Neuron (in vitro differentiated cells): ENCODE data around the gene SELP.

Experiments
- H2AFZ ChIP-seq: one replicate; pipeline ENCODE4 v1.6.1; 2013; ENCODE audit warnings: low read depth, mild to moderate bottlenecking, inconsistent platforms, low read length, moderate library complexity
- H3K27me3 ChIP-seq: one replicate; pipeline ENCODE4 v1.6.1; 2013; ENCODE audit warnings: low read length; ENCODE audit not compliant: insufficient read depth
- H3K36me3 ChIP-seq: one replicate; pipeline ENCODE4 v1.6.1; 2013; ENCODE audit warnings: low read length; ENCODE audit not compliant: insufficient read depth
- H3K4me1 ChIP-seq: one replicate; pipeline ENCODE4 v1.6.1; 2013; ENCODE audit warnings: low read length; ENCODE audit not compliant: insufficient read depth
- H3K4me3 ChIP-seq: 2 replicates; pipeline ENCODE4 v1.5.1; 2013; ENCODE audit warnings: mild to moderate bottlenecking, low read length, moderate library complexity
- H3K9me3 ChIP-seq: one replicate; pipeline ENCODE4 v1.6.1; 2013; ENCODE audit warnings: low read length

SELP gene

GRCh38 chr1:169561692-169562091 is 68.2 kb downstream of the SELP start:
- no peak overlapping the region for H3K4me3 ChIP-seq
- H3K27me3 ChIP-seq, result peaks cover 3% of the 10 kb centered on the region
- H3K36me3 ChIP-seq, result no peaks in the 10 kb centered on the region
- H3K4me1 ChIP-seq, result no peaks in the 10 kb centered on the region
- no peak overlapping the region for H2AFZ ChIP-seq
- H3K9me3 ChIP-seq, result no peaks in the 10 kb centered on the region

- Histone ChIP-seq H3K9me3 (no peaks in the 10 kb centered on the region), H2AFZ (no peak overlapping the region), H3K4me1 (no peaks in the 10 kb centered on the region), H3K4me3 (no peak overlapping the region), H3K36me3 (no peaks in the 10 kb centered on the region), H3K27me3 (peaks cover 3% of the 10 kb centered on the region)
These were observed 72.8 kb downstream of the SELP start for GRCh38 chr1:169557131-169557530.

- Histone ChIP-seq H2AFZ (no peak overlapping the region), H3K4me1 (no peaks in the 10 kb centered on the region)
These were observed 79.6 kb downstream of the SELP start for GRCh38 chr1:169550294-169550693.

GRCh38 chr1:169548282-169548681 is 81.6 kb downstream of the SELP start:
- no peaks in the 10 kb centered on the region for H3K27me3 ChIP-seq
- no peaks in the 10 kb centered on the region for H3K36me3 ChIP-seq
- H3K4me1 ChIP-seq, result no peaks in the 10 kb centered on the region
- no peaks in the 10 kb centered on the region for H3K9me3 ChIP-seq
- no peak overlapping the region for H3K4me3 ChIP-seq
- H2AFZ ChIP-seq, result no peak overlapping the region

More at GRCh38 chr1:169550294-169550693, 79.6 kb downstream of the SELP start:
- Histone ChIP-seq H3K9me3 (no peaks in the 10 kb centered on the region), H3K4me3 (no peak overlapping the region), H3K27me3 (no peaks in the 10 kb centered on the region), H3K36me3 (no peaks in the 10 kb centered on the region)

GRCh38 chr1:169546087-169546995 is 83.6 kb downstream of the SELP start:
- Histone ChIP-seq H2AFZ (no peak overlapping the region), H3K9me3 (no peaks in the 10 kb centered on the region), H3K4me3 (no peak overlapping the region), H3K36me3 (no peaks in the 10 kb centered on the region), H3K4me1 (no peaks in the 10 kb centered on the region), H3K27me3 (no peaks in the 10 kb centered on the region)

- H2AFZ ChIP-seq, result no peak overlapping the region
- no peaks in the 10 kb centered on the region for H3K9me3 ChIP-seq
- H3K27me3 ChIP-seq, result no peaks in the 10 kb centered on the region
- no peaks in the 10 kb centered on the region for H3K36me3 ChIP-seq
- H3K4me1 ChIP-seq, result no peaks in the 10 kb centered on the region
- no peak overlapping the region for H3K4me3 ChIP-seq
These were observed 84.5 kb downstream of the SELP start for GRCh38 chr1:169545472-169545871.

GRCh38 chr1:169538998-169539871 is 90.7 kb downstream of the SELP start:
- H3K27me3 ChIP-seq, result no peaks in the 10 kb centered on the region
- H3K4me3 ChIP-seq, result no peak overlapping the region
- no peaks in the 10 kb centered on the region for H3K4me1 ChIP-seq
- H3K9me3 ChIP-seq, result no peaks in the 10 kb centered on the region
- no peak overlapping the region for H2AFZ ChIP-seq
- H3K36me3 ChIP-seq, result no peaks in the 10 kb centered on the region
